Activated CD4-positive, alpha-beta T cell treated with anti-CD3 and anti-CD28 coated beads, Interleukin-2, amount 50 U/mL, for 48 hours (primary cell): ENCODE results near the gene SDC3.

Experiments used
- DNase-seq, 2 experiments: peaks; one replicate each; pipeline ENCODE4 v3.0.0-alpha.2; 2020

SDC3 gene

GRCh38 chr1:30927448-30927847 lies 18.9 kb upstream of the SDC3 start:
- no peak for DNase-seq

- no peak for DNase-seq
Observed at GRCh38 chr1:30923597-30923996, 15.0 kb upstream of the SDC3 start.

GRCh38 chr1:30920827-30921226 lies 12.3 kb upstream of the SDC3 start:
- no peak for DNase-seq

GRCh38 chr1:30919025-30919881 lies 10.7 kb upstream of the SDC3 start:
- DNase-seq = no peak

GRCh38 chr1:30916296-30916695 lies 7.7 kb upstream of the SDC3 start:
- no peak for DNase-seq

- no peak for DNase-seq
Observed at GRCh38 chr1:30915491-30916230, 7.1 kb upstream of the SDC3 start.

GRCh38 chr1:30914931-30915330 lies 6.4 kb upstream of the SDC3 start:
- no peak for DNase-seq

GRCh38 chr1:30914587-30914922 lies 6.0 kb upstream of the SDC3 start:
- no peak for DNase-seq

- DNase-seq = no peak
Observed at GRCh38 chr1:30912913-30913652, 4.5 kb upstream of the SDC3 start.

GRCh38 chr1:30912224-30912623 lies 3.7 kb upstream of the SDC3 start:
- no peak for DNase-seq

GRCh38 chr1:30911059-30911954 lies 2.7 kb upstream of the SDC3 start:
- DNase-seq = peak; percentile 69 to 75

GRCh38 chr1:30909365-30910068 lies 959 bp upstream of the SDC3 start:
- no peak for DNase-seq

- no peak for DNase-seq
Observed at GRCh38 chr1:30908316-30908695, 252 bp downstream of the SDC3 start.

GRCh38 chr1:30907481-30908315 lies 860 bp downstream of the SDC3 start:
- no peak for DNase-seq

GRCh38 chr1:30906631-30907441 lies 1.7 kb downstream of the SDC3 start:
- DNase-seq = no peak

GRCh38 chr1:30905916-30906620 lies 2.5 kb downstream of the SDC3 start:
- DNase-seq = no peak

GRCh38 chr1:30905403-30905802 lies 3.2 kb downstream of the SDC3 start:
- no peak for DNase-seq

GRCh38 chr1:30904962-30905335 lies 3.6 kb downstream of the SDC3 start:
- DNase-seq = no peak

- DNase-seq = no peak
Observed at GRCh38 chr1:30904191-30904961, 4.2 kb downstream of the SDC3 start.
